Lower leg skin (tissue), 4 donors: ENCODE data around the gene NR3C2. TPM values are rescaled to one million over a fixed set of nuclear protein-coding genes. Genes with fewer than 3 reads are reported as not detected.

Source experiments
- DNase-seq, 2 donors: peaks; one replicate each; pipeline ENCODE4 v3.0.0-alpha.2; 2019; ENCODE audit warnings: low spot score in 2 of 2
- H3K4me3 ChIP-seq: fragments of 200-600 bp; sonication (generic); 2 replicates; pipeline ENCODE4 v1.5.1; 2017; ENCODE audit warnings: mild to moderate bottlenecking, low read depth; ENCODE audit not compliant: poor library complexity, severe bottlenecking
- POLR2A ChIP-seq, 2 donors: fragments of 450-650 bp; IDR thresholded peaks; one replicate each; pipeline ENCODE4 v1.6.1; 2016 to 2017; ENCODE audit warnings: antibody characterized with exemption in 2 of 2, mild to moderate bottlenecking in 1 of 2, moderate library complexity in 1 of 2
- WGBS, 2 donors: methylation state at CpG; one replicate each; pipeline ENCODE4 v1.1.5; 2018; 5-methylcytosine and 5-hydroxymethylcytosine counted together
- intact Hi-C: fragments of 100-400 bp; cut with DNase I; formaldehyde crosslinking; loops from one replicate; pipeline ENCODE4 v1.15.0; 2023; ENCODE audit warnings: low total_unique reads
- total RNA-seq, 4 donors: library from RNA; depleted of rRNA; stranded (reverse); fragments of >200 nt; gene quantifications; one replicate each; pipeline ENCODE4 v1.1.0, GENCODE V29; 2016
- TF ChIP-seq, protein P1 (sequence below), 3 donors: fragments of 450-650 bp; IDR thresholded peaks; one replicate each; pipeline ENCODE4 v1.5.1; 2016; ENCODE audit warnings: antibody characterized with exemption in 3 of 3, mild to moderate bottlenecking in 3 of 3, moderate library complexity in 2 of 3

Gene NR3C2
- total RNA-seq, 4 donors from 2014 or later = 9.7 to 21.3 (median 10.6) TPM

DNA sequence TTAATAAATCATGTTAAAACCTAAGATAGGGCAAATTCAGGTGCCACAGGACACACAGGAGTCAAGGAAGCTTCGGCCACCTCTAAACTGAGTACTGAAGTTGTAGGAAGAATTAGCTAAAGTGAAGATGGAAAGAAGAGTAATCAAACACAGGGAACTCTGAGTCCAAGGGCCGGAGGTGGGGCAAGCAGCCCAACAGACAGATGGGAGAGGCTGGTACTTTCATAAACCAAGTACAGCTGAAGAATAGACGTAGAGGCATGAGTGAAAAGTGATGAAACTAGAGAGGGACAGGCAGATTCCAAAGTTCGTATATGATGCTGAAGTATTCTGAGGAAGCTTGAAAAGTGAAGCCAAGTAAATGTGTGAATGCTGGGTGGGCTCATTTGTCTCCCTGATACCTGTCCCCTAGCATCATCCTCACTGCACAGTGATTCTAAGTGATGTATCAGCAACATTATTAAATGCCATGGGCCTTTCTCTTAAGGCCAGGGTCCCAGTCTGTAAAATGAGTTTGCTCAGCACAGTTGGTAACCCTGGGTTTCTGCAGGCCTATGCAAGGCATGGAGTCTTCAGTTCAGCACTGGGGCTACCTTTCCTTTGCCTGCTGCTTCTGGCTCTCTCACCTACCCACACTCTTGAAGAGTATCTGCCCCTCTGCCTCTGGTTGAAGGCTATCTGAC, 203.3 kb downstream of the NR3C2 start:
- no peak for DNase-seq
- intact Hi-C loops = no loop called here
- TF ChIP-seq POLR2A (IDR thresholded peaks at IDR 0.05) = no peak
- TF ChIP-seq, protein P1, sequence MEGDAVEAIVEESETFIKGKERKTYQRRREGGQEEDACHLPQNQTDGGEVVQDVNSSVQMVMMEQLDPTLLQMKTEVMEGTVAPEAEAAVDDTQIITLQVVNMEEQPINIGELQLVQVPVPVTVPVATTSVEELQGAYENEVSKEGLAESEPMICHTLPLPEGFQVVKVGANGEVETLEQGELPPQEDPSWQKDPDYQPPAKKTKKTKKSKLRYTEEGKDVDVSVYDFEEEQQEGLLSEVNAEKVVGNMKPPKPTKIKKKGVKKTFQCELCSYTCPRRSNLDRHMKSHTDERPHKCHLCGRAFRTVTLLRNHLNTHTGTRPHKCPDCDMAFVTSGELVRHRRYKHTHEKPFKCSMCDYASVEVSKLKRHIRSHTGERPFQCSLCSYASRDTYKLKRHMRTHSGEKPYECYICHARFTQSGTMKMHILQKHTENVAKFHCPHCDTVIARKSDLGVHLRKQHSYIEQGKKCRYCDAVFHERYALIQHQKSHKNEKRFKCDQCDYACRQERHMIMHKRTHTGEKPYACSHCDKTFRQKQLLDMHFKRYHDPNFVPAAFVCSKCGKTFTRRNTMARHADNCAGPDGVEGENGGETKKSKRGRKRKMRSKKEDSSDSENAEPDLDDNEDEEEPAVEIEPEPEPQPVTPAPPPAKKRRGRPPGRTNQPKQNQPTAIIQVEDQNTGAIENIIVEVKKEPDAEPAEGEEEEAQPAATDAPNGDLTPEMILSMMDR (IDR thresholded peaks at IDR 0.05) = no peak
- no peak overlapping the region for H3K4me3 ChIP-seq
- WGBS, 2 donors = 77 to 83% methylated on average over 4 of the region's 4 CpGs

DNA sequence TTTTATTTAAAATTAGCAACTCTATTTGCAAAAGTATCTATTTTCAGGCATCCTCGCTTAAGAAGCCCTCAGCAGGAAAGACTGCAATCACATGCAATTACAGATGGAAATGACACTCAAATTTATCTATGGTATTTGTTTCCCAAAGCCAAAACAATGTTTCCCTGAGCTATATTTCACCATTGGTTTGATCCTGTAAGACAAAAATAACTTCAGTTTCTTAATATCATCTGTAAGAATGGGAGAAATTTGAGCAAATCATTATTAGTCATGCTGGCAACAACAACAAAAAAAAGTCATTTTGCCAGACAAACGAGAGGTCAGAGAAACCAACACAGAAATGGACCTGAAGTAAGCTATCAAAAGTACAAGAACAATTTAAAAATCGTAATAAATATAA, 204.1 kb downstream of the NR3C2 start:
- TF ChIP-seq, protein P1 (IDR thresholded peaks at IDR 0.05) = no peak
- TF ChIP-seq POLR2A (IDR thresholded peaks at IDR 0.05) = no peak
- intact Hi-C loops = no loop called here
- 58 to 69% methylated on average over 3 of the region's 3 CpGs for WGBS, 2 donors
- H3K4me3 ChIP-seq = no peak overlapping the region
- DNase-seq = no peak

DNA sequence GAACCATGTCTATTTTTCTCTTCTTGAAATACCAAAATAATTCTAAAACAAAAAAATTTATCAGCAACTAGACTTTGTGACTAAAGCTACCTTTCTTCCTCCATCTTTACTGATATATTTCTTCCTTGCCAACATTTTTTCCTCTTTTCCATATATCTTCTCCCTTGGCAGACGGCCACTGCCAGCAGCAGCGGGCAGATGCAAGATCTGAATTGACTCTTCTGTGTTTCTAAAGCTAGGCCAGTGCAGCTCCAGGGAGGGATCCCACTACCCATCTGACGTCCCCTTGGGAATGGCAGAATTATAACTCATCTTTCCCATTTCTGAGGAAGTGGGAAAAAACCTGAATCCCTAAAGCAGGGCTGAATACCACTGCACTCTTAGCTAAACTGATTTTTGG, 206.4 kb downstream of the NR3C2 start:
- intact Hi-C loops = no loop called here
- TF ChIP-seq, protein P1 (IDR thresholded peaks at IDR 0.05) = no peak
- no peak for TF ChIP-seq POLR2A (IDR thresholded peaks at IDR 0.05)
- 84 to 87% methylated on average over 3 of the region's 3 CpGs for WGBS, 2 donors
- no peak for DNase-seq
- no peak overlapping the region for H3K4me3 ChIP-seq

DNA sequence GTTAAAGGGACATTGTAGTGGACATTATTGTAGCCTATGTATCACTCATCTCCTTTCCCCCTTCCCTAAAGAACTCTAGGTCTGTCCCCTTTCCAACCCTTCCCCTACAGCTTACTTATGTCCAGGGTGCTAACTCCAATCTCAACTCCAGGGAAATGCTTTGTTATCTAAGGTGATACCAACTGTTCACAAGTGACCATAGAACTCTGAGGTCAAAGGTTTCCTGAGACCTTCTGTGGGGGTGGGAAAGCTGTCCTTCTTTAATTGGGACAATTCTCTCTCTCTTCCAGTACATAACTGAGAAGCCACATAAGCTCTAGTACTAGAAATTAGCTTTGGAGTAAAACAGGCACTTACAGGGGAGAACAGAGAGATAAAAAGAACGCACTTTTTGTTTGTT, 212.4 kb downstream of the NR3C2 start:
- no peak overlapping the region for H3K4me3 ChIP-seq
- intact Hi-C loops = no loop called here
- TF ChIP-seq POLR2A (IDR thresholded peaks at IDR 0.05) = no peak
- TF ChIP-seq, protein P1 (IDR thresholded peaks at IDR 0.05) = no peak
- WGBS, 2 donors = 79 to 94% methylated on average over 1 of the region's 1 CpG
- no peak for DNase-seq

DNA sequence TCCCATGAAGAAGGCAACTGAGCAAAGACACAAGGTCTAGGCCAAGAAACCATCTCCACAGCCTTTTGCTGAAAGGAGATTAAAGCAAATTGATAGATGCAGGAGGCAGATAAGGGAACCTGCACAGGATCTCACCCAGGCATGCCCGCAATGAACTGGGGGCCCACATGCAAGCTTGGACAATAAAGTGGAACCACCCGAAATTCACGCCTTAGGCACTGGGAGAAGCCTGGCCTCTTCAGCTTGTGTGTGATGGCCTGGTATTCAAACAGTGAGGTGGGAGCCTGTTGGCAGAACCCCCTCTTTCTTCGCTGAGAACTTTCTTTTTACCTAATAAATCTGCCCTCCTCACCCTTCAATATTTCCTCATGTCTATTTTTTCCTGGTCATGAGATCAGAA, 213.2 kb downstream of the NR3C2 start:
- intact Hi-C loops = no loop called here
- WGBS, 2 donors = 62 to 66% methylated on average over 4 of the region's 4 CpGs

More for the DNA sequence above, 213.2 kb downstream of the NR3C2 start:
- no peak for TF ChIP-seq POLR2A (IDR thresholded peaks at IDR 0.05)
- TF ChIP-seq, protein P1 (IDR thresholded peaks at IDR 0.05) = no peak
- no peak for DNase-seq
- no peak overlapping the region for H3K4me3 ChIP-seq
